ENCODE results near the gene FRS2.

Gene FRS2

DNA sequence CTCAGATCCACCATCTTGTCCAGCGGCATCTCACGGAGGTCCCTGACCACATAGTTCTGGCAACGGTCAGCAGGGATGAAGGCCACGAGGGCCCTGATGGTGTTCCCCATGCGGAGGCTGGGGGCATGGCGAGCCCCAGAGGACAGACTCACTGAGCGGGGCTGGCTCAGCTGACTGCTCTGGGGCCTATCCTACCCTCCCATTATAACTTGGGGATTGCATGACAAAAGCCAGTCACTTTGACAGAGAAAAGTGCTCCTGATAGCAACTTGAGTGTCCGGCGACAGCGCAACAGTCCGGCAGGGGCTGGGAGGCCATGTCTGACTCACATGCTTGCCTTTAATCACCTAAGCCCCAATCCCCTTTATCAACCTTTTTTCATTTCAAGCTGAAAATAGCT is 140.5 kb downstream of the FRS2 start, which contains the start of gene LRRC10:
Gene LRRC10 (minus strand): TSS at position 179 of the 400 bp plus-strand sequence. CDS start 69 bp downstream, at position 110.
- H3K4me1 Mint-ChIP-seq = no peaks in the 10 kb centered on the region
- DNase-seq = no peak
- H3K9me3 Mint-ChIP-seq = no peaks in the 10 kb centered on the region
- peaks cover 7% of the 10 kb centered on the region for H3K27me3 Mint-ChIP-seq (ENCODE audit: low read depth, poor library complexity)
- H3K27ac Mint-ChIP-seq = no peak within 1 kb of the TSS
- H3K36me3 Mint-ChIP-seq (ENCODE audit: low read depth) = no peaks in the 10 kb centered on the region
- TF ChIP-seq, protein P1, sequence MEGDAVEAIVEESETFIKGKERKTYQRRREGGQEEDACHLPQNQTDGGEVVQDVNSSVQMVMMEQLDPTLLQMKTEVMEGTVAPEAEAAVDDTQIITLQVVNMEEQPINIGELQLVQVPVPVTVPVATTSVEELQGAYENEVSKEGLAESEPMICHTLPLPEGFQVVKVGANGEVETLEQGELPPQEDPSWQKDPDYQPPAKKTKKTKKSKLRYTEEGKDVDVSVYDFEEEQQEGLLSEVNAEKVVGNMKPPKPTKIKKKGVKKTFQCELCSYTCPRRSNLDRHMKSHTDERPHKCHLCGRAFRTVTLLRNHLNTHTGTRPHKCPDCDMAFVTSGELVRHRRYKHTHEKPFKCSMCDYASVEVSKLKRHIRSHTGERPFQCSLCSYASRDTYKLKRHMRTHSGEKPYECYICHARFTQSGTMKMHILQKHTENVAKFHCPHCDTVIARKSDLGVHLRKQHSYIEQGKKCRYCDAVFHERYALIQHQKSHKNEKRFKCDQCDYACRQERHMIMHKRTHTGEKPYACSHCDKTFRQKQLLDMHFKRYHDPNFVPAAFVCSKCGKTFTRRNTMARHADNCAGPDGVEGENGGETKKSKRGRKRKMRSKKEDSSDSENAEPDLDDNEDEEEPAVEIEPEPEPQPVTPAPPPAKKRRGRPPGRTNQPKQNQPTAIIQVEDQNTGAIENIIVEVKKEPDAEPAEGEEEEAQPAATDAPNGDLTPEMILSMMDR (IDR thresholded peaks at IDR 0.05) = no peak
- H3K4me3 Mint-ChIP-seq = no peak within 1 kb of the TSS

GRCh38 chr12:69613351-69613750 is 143.2 kb downstream of the FRS2 start:
- Mint-ChIP-seq H3K9me3 (no peaks in the 10 kb centered on the region), H3K27ac (no peak overlapping the region), H3K4me1 (no peaks in the 10 kb centered on the region), H3K27me3 (ENCODE audit: low read depth, poor library complexity) (peaks cover 16% of the 10 kb centered on the region), H3K36me3 (ENCODE audit: low read depth) (no peaks in the 10 kb centered on the region), H3K4me3 (no peak overlapping the region)
- TF ChIP-seq, protein P1 (IDR thresholded peaks at IDR 0.05) = no peak
- DNase-seq = no peak

GRCh38 chr12:69616025-69616424 is 145.8 kb downstream of the FRS2 start:
- no peak overlapping the region for H3K27ac Mint-ChIP-seq
- TF ChIP-seq, protein P1 (IDR thresholded peaks at IDR 0.05) = no peak
- no peaks in the 10 kb centered on the region for H3K9me3 Mint-ChIP-seq
- DNase-seq = no peak
- no peaks in the 10 kb centered on the region for H3K4me1 Mint-ChIP-seq
- no peak overlapping the region for H3K4me3 Mint-ChIP-seq
- H3K36me3 Mint-ChIP-seq (ENCODE audit: low read depth) = no peaks in the 10 kb centered on the region
- peaks cover 18% of the 10 kb centered on the region for H3K27me3 Mint-ChIP-seq (ENCODE audit: low read depth, poor library complexity)

- H3K36me3 Mint-ChIP-seq (ENCODE audit: low read depth) = no peaks in the 10 kb centered on the region
- TF ChIP-seq, protein P1 (IDR thresholded peaks at IDR 0.05) = no peak
- H3K4me3 Mint-ChIP-seq = no peak overlapping the region
- peaks cover 27% of the 10 kb centered on the region for H3K27me3 Mint-ChIP-seq (ENCODE audit: low read depth, poor library complexity)
- no peaks in the 10 kb centered on the region for H3K4me1 Mint-ChIP-seq
- no peak for DNase-seq
- no peaks in the 10 kb centered on the region for H3K9me3 Mint-ChIP-seq
- no peak overlapping the region for H3K27ac Mint-ChIP-seq
Observed at GRCh38 chr12:69619050-69619449, 148.9 kb downstream of the FRS2 start.

DNA sequence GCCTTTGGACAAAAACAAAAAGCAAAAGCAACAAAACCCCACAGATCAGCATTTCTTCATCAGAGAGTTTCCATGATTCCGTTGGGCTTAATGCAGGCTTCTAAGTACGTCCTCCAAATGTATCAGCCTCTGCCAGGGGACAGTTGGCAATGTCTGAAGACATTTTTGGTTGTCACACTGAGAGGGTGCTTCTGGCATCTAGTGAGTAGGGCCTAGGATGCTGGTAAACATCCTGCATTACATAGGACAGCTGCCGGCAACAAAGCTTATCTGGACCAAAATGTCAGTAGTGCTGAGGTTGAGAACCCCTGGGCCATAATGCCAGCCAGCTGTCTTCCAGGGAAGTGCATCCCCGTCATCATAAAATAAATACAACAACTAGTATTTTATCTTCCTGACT is 149.9 kb downstream of the FRS2 start:
- no peaks in the 10 kb centered on the region for H3K9me3 Mint-ChIP-seq
- no peak for DNase-seq
- no peaks in the 10 kb centered on the region for H3K4me1 Mint-ChIP-seq
- H3K36me3 Mint-ChIP-seq (ENCODE audit: low read depth) = no peaks in the 10 kb centered on the region
- peaks cover 29% of the 10 kb centered on the region for H3K27me3 Mint-ChIP-seq (ENCODE audit: low read depth, poor library complexity)
- no peak overlapping the region for H3K4me3 Mint-ChIP-seq
- TF ChIP-seq, protein P1 (IDR thresholded peaks at IDR 0.05) = no peak
- no peak overlapping the region for H3K27ac Mint-ChIP-seq

- Mint-ChIP-seq H3K9me3 (no peaks in the 10 kb centered on the region), H3K36me3 (ENCODE audit: low read depth) (no peaks in the 10 kb centered on the region), H3K27ac (no peak overlapping the region), H3K27me3 (ENCODE audit: low read depth, poor library complexity) (peaks cover 28% of the 10 kb centered on the region), H3K4me3 (no peak overlapping the region), H3K4me1 (no peaks in the 10 kb centered on the region)
- TF ChIP-seq, protein P1 (IDR thresholded peaks at IDR 0.05) = no peak
- no peak for DNase-seq
Observed at GRCh38 chr12:69620921-69621320, 150.7 kb downstream of the FRS2 start.
